Measurements from ENCODE around the gene PCDHA12. TPM values are rescaled to one million over a fixed set of nuclear protein-coding genes. Genes with fewer than 3 reads are reported as not detected.
"Not testable (repeated sequence)": the region's sequence is repeated elsewhere in the genome, so short reads cannot be mapped to it uniquely, and the experiment has no call there.

Gene PCDHA12, protein sequence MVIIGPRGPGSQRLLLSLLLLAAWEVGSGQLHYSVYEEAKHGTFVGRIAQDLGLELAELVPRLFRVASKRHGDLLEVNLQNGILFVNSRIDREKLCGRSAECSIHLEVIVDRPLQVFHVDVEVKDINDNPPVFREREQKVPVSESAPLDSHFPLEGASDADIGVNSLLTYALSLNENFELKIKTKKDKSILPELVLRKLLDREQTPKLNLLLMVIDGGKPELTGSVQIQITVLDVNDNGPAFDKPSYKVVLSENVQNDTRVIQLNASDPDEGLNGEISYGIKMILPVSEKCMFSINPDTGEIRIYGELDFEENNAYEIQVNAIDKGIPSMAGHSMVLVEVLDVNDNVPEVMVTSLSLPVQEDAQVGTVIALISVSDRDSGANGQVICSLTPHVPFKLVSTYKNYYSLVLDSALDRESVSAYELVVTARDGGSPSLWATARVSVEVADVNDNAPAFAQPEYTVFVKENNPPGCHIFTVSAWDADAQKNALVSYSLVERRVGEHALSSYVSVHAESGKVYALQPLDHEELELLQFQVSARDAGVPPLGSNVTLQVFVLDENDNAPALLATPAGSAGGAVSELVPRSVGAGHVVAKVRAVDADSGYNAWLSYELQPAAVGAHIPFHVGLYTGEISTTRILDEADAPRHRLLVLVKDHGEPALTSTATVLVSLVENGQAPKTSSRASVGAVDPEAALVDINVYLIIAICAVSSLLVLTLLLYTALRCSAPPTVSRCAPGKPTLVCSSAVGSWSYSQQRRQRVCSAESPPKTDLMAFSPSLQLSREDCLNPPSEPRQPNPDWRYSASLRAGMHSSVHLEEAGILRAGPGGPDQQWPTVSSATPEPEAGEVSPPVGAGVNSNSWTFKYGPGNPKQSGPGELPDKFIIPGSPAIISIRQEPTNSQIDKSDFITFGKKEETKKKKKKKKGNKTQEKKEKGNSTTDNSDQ
- total RNA-seq = 5.5 and 6.6 TPM in 2 replicates
- long read RNA-seq = 0 reads

DNA sequence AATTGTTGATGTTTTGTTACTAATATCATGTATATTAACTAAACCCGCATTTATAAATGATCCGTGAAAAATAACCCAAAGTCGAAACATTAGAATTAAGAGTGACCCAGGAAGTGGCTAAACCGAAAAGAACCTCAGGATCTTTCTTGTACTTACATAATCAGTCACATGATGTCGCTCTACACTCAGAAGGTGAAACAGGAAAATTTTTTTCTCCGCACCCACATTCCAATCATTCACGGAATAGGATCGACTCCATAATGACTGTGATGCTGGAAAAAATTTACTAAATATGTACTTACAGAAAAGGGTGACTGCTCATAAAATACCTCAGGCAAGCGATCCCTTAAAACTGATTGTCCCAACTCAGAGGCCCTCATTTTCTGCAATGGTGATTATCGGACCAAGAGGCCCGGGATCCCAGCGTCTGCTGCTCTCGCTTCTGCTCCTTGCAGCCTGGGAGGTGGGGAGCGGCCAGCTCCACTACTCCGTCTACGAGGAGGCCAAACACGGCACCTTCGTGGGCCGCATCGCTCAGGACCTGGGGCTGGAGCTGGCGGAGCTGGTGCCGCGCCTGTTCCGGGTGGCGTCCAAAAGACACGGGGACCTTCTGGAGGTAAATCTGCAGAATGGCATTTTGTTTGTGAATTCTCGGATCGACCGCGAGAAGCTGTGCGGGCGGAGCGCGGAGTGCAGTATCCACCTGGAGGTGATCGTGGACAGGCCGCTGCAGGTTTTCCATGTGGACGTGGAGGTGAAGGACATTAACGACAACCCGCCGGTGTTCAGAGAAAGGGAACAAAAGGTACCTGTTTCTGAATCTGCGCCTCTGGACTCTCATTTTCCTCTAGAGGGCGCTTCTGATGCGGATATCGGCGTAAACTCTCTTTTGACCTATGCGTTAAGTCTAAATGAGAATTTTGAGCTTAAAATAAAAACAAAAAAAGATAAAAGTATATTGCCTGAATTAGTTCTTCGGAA is at the start of gene PCDHA12:
PCDHA12 (plus strand) TSS at position 224 of the 981 bp plus-strand sequence; CDS start at position 389, 165 bp downstream.
- TF ChIP-seq, protein P1, sequence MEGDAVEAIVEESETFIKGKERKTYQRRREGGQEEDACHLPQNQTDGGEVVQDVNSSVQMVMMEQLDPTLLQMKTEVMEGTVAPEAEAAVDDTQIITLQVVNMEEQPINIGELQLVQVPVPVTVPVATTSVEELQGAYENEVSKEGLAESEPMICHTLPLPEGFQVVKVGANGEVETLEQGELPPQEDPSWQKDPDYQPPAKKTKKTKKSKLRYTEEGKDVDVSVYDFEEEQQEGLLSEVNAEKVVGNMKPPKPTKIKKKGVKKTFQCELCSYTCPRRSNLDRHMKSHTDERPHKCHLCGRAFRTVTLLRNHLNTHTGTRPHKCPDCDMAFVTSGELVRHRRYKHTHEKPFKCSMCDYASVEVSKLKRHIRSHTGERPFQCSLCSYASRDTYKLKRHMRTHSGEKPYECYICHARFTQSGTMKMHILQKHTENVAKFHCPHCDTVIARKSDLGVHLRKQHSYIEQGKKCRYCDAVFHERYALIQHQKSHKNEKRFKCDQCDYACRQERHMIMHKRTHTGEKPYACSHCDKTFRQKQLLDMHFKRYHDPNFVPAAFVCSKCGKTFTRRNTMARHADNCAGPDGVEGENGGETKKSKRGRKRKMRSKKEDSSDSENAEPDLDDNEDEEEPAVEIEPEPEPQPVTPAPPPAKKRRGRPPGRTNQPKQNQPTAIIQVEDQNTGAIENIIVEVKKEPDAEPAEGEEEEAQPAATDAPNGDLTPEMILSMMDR (conservative IDR thresholded peaks at IDR 0.05) = peak; percentile 68
- H3K27ac Mint-ChIP-seq (ENCODE audit: unreplicated experiment) = peak within 1 kb of the TSS; percentile 89
- H3K27me3 Mint-ChIP-seq (ENCODE audit: low read depth) = no peaks in the 10 kb centered on the region
- H3K4me3 Mint-ChIP-seq = peak within 1 kb of the TSS; percentile 96
- no peak for DNase-seq (ENCODE audit: low read depth, low spot score)
- peaks cover 15% of the 10 kb centered on the region for H3K4me1 Mint-ChIP-seq
- peaks cover 15% of the 10 kb centered on the region for H3K9me3 Mint-ChIP-seq
- H3K36me3 Mint-ChIP-seq (ENCODE audit: low read depth) = peaks cover 58% of the 10 kb centered on the region

- peak within 1 kb of the TSS; percentile 87 for H3K4me3 Mint-ChIP-seq
- H3K36me3 Mint-ChIP-seq (ENCODE audit: low read depth) = peaks cover 57% of the 10 kb centered on the region
- TF ChIP-seq, protein P1 (conservative IDR thresholded peaks at IDR 0.05) = peak; percentile 69
- peaks cover 9% of the 10 kb centered on the region for H3K9me3 Mint-ChIP-seq
- DNase-seq (ENCODE audit: low read depth, low spot score) = no peak
- no peaks in the 10 kb centered on the region for H3K27me3 Mint-ChIP-seq (ENCODE audit: low read depth)
- peak within 1 kb of the TSS; percentile 92 for H3K27ac Mint-ChIP-seq (ENCODE audit: unreplicated experiment)
- peaks cover 10% of the 10 kb centered on the region for H3K4me1 Mint-ChIP-seq
Measured at GRCh38 chr5:140827704-140828361, 47.3 kb upstream of the PCDHA12 start, which contains the start of gene PCDHA6. Gene PCDHA6, plus strand, starts transcription at chr5:140827960. Its CDS starts 132 bp downstream, at chr5:140828092.

DNA sequence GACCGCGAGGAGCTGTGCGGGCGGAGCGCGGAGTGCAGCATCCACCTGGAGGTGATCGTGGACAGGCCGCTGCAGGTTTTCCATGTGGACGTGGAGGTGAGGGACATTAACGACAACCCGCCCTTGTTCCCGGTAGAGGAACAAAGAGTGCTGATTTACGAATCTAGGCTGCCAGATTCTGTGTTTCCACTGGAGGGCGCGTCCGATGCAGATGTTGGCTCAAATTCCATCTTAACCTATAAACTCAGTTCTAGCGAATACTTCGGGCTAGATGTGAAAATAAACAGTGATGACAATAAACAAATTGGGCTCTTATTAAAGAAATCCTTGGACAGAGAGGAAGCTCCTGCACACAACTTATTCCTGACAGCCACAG is 46.8 kb upstream of the PCDHA12 start:
- TF ChIP-seq, protein P1 (conservative IDR thresholded peaks at IDR 0.05) = peak; percentile 45
- peaks cover 12% of the 10 kb centered on the region for H3K9me3 Mint-ChIP-seq
- peaks cover 10% of the 10 kb centered on the region for H3K4me1 Mint-ChIP-seq
- H3K27me3 Mint-ChIP-seq (ENCODE audit: low read depth) = no peaks in the 10 kb centered on the region
- peaks cover 58% of the 10 kb centered on the region for H3K36me3 Mint-ChIP-seq (ENCODE audit: low read depth)
- H3K4me3 Mint-ChIP-seq = peak overlapping the region; percentile 87
- no peak for DNase-seq (ENCODE audit: low read depth, low spot score)
- H3K27ac Mint-ChIP-seq (ENCODE audit: unreplicated experiment) = peak overlapping the region; percentile 92

- H3K4me1 Mint-ChIP-seq = not testable (repeated sequence)
- H3K9me3 Mint-ChIP-seq = peaks cover 14% of the 10 kb centered on the region
Measured at GRCh38 chr5:140829511-140830501, 45.3 kb upstream of the PCDHA12 start.

More at GRCh38 chr5:140829511-140830501, 45.3 kb upstream of the PCDHA12 start:
- H3K27ac Mint-ChIP-seq (ENCODE audit: unreplicated experiment); DNase-seq (ENCODE audit: low read depth, low spot score); H3K27me3 Mint-ChIP-seq (ENCODE audit: low read depth); H3K4me3 Mint-ChIP-seq: not testable (repeated sequence)
- H3K36me3 Mint-ChIP-seq (ENCODE audit: low read depth) = peaks cover 66% of the 10 kb centered on the region
